Measurements from ENCODE around the gene ASTL. TPM values are rescaled to one million over a fixed set of nuclear protein-coding genes. Genes with fewer than 3 reads are reported as not detected.

The ASTL gene
- polyA plus RNA-seq, 1 experiment, result not detected

- TF ChIP-seq CTCF (IDR thresholded peaks at IDR 0.05; ENCODE audit: low read depth, low read length), result no peak
- Histone ChIP-seq H3K27me3 (ENCODE audit: control insufficient read depth, insufficient read depth, low read length) (no peaks in the 10 kb centered on the region), H3K9me3 (ENCODE audit: control insufficient read depth, insufficient read depth, low read length) (no peaks in the 10 kb centered on the region), H3K4me3 (ENCODE audit: low read depth, low read length) (no peak overlapping the region), H3K27ac (ENCODE audit: low read depth, low read length) (no peak overlapping the region)
- CTCF ChIA-PET, result interaction anchor here (0.8 to 1.3 kb wide), 3 partner anchors 13 to 129 kb away, joined by 3 read pairs; partner anchors contain the start of gene ASTL
- DNase-seq (ENCODE audit: low read depth, low spot score), result no peak
- POLR2A ChIA-PET, result interaction anchor here (1.0 kb wide), 1 partner anchor 57 kb away, joined by 3 read pairs; the partner anchor contains the start of gene STARD7
Observed at GRCh38 chr2:96150791-96151594, 12.7 kb upstream of the ASTL start.

DNA sequence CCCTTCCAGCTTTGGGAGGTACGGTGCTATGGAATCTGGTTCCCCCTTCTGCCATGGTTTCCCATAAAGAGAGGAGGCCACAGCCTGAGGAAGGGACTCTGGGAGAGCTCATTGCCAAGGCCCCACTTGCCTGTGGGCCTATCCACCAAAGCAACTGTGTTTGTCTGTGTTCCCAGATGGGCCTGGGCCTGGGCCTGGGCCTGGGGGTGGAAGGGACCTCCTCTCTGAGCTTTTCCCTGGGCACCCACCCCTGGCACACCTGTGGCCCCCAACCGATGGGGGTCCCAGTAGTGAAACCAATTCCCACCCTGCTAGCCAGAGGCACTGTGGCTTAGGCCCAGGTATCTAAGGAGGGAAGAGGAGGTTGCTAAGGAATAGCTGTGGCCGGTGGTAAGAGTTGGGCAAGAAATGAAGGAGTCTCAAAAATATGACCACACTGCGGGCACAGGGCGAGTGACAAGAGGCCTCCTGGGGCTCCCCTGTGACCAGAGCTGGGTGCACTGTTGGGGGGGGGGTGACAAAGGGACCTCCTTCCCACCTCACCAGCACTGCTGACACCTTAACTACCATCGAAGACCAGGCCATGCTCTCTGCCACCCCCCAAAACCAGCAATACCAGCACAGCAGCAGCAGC is 11.8 kb upstream of the ASTL start:
- ChIA-PET POLR2A (interaction anchor here (1.0 kb wide), 1 partner anchor 58 kb away, joined by 3 read pairs; the partner anchor contains the start of gene STARD7), CTCF (interaction anchor here (0.8 to 1.3 kb wide), 3 partner anchors 12 to 128 kb away, joined by 3 to 4 read pairs (median 3); partner anchors contain the start of gene ASTL)
- DNase-seq (ENCODE audit: low read depth, low spot score), result no peak
- Histone ChIP-seq H3K27me3 (ENCODE audit: control insufficient read depth, insufficient read depth, low read length) (no peaks in the 10 kb centered on the region), H3K4me3 (ENCODE audit: low read depth, low read length) (no peak overlapping the region), H3K9me3 (ENCODE audit: control insufficient read depth, insufficient read depth, low read length) (no peaks in the 10 kb centered on the region), H3K27ac (ENCODE audit: low read depth, low read length) (no peak overlapping the region)
- TF ChIP-seq CTCF (IDR thresholded peaks at IDR 0.05; ENCODE audit: low read depth, low read length), result no peak

DNA sequence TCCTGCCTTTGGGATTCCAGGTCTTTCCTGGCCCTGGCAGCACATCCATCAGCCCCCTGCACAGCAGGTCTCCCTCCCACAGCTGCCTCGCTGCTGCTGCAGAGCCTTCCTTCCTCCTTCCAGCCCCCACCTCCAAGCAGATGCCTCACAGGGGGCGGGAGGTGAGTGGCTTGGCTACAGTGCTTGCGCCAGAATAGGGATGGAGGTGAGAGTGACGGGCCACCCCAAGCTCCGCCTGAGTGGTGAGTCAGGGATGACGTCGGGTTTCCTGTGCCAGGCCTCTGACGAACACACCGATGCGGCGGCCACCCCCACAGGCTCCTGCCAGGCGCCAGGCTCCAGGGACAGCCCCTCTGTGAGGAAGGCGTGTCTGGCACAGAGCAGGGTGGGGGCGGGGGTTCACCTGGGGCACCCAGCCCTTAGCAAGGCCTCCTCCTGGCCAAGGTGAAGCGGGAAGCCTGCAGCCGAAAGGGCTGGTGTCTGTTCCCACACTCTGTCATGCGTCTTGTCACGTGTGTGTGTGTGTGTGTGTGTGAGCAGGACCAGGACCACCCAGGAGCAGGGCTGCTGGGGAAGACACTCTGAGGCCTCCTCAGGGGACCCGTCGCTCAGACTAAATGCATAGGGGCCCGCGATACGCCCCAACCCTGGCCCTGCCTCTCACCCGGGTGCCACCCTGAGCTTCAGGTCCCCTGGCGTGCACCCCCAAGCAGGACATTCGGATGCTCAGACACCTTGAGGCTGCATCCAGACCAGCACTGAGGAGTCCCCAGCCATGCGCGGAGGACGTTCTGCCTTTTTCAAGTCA is 10.3 kb upstream of the ASTL start:
- H3K9me3 ChIP-seq (ENCODE audit: control insufficient read depth, insufficient read depth, low read length), result no peaks in the 10 kb centered on the region; the same call in 1 of the 2 replicates
- POLR2A ChIA-PET, result no interaction called here
- no peak overlapping the region for H3K4me3 ChIP-seq (ENCODE audit: low read depth, low read length)
- no peaks in the 10 kb centered on the region for H3K27me3 ChIP-seq (ENCODE audit: control insufficient read depth, insufficient read depth, low read length)
- CTCF ChIA-PET, result interaction anchor here (1.3 kb wide), 1 partner anchor 26 kb away, joined by 7 read pairs; no protein-coding TSS in a partner anchor
- no peak for TF ChIP-seq CTCF (IDR thresholded peaks at IDR 0.05; ENCODE audit: low read depth, low read length)
- H3K27ac ChIP-seq (ENCODE audit: low read depth, low read length), result peak overlapping the region; percentile 39
- DNase-seq (ENCODE audit: low read depth, low spot score), result peak; percentile 65

DNA sequence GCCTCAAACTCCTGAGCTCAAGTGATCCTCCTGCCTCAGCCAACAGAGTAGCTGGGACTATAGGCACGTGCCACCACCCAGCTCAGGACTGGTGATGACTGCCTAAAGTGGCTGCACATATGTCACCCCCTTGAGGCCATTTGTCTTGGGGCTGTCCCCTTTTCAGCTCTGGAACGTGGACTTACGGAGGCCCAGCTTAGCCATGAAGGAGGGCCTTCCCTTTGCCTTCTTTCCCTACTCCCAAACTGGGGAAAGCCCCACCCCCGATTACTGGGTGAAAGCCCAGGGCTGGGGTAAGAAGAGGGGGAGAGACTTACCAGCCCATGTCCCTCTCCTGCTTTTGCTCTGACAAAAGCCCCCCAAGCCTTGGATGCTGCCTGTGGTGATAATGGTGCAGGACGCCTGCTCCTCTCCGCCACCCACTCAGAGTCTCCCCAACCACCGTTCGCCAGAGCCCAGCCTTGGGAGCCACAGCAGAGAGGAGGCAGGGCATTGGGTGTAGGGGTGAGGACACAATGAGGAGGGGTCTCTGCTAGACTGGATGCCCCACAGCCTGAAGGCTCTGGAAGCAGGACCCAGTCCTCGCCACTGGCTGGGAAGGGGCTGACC is 9.4 kb upstream of the ASTL start:
- TF ChIP-seq CTCF (IDR thresholded peaks at IDR 0.05; ENCODE audit: low read depth, low read length), result no peak

More for the DNA sequence above, 9.4 kb upstream of the ASTL start:
- peak overlapping the region; percentile 39 for H3K27ac ChIP-seq (ENCODE audit: low read depth, low read length)
- POLR2A ChIA-PET, result no interaction called here
- no peak for DNase-seq (ENCODE audit: low read depth, low spot score)
- H3K4me3 ChIP-seq (ENCODE audit: low read depth, low read length), result no peak overlapping the region
- CTCF ChIA-PET, result interaction anchor here (1.0 to 1.3 kb wide), 2 partner anchors 9 to 27 kb away, joined by 3 to 7 read pairs; no protein-coding TSS in a partner anchor
- no peaks in the 10 kb centered on the region; the same call in 1 of the 2 replicates for H3K9me3 ChIP-seq (ENCODE audit: control insufficient read depth, insufficient read depth, low read length)
- no peaks in the 10 kb centered on the region for H3K27me3 ChIP-seq (ENCODE audit: control insufficient read depth, insufficient read depth, low read length)
